Brain microvascular endothelial cell (primary cell): ENCODE data around the gene ARID1A.

Source experiments
- DNase-seq: peaks from one replicate; pipeline ENCODE4 v3.0.0-alpha.2; 2020
- H3K27ac ChIP-seq: fragments of 250-450 bp; sonication (Bioruptor Pico); 2 replicates; pipeline ENCODE4 v1.5.1; 2020; ENCODE audit warnings: mild to moderate bottlenecking, moderate library complexity
- H3K27me3 ChIP-seq: fragments of 250-450 bp; sonication (Bioruptor Pico); replicated peaks from 2 replicates; pipeline ENCODE4 v1.5.1; 2020; ENCODE audit warnings: mild to moderate bottlenecking
- H3K36me3 ChIP-seq: fragments of 250-450 bp; sonication (Bioruptor Pico); replicated peaks from 2 replicates; pipeline ENCODE4 v1.5.1; 2020; ENCODE audit warnings: mild to moderate bottlenecking
- H3K4me3 ChIP-seq: 2 replicates; pipeline ENCODE4 v1.5.1; 2011; ENCODE audit warnings: low read depth, mild to moderate bottlenecking, control low read depth, low read length, moderate library complexity
- CTCF ChIP-seq: IDR thresholded peaks from 2 replicates; pipeline ENCODE4 v1.5.1; 2011; ENCODE audit warnings: low read depth, mild to moderate bottlenecking, moderate library complexity, low read length, control low read depth, inconsistent platforms; ENCODE audit errors: missing control alignments
- in situ Hi-C: cut with HindIII; loops from 2 replicates; pipeline ENCODE4 v1.10.0; 2017; ENCODE audit warnings: low sequenced_read_pairs, low pct_ligation_motif_present

Gene ARID1A

GRCh38 chr1:26782521-26783212 is 86.9 kb downstream of the ARID1A start:
- in situ Hi-C loops: no loop called here
- Histone ChIP-seq H3K27me3 (no peaks in the 10 kb centered on the region), H3K27ac (no peak overlapping the region), H3K36me3 (peaks cover 38% of the 10 kb centered on the region), H3K4me3 (no peak overlapping the region)
- TF ChIP-seq CTCF: no peak
- DNase-seq: no peak

DNA sequence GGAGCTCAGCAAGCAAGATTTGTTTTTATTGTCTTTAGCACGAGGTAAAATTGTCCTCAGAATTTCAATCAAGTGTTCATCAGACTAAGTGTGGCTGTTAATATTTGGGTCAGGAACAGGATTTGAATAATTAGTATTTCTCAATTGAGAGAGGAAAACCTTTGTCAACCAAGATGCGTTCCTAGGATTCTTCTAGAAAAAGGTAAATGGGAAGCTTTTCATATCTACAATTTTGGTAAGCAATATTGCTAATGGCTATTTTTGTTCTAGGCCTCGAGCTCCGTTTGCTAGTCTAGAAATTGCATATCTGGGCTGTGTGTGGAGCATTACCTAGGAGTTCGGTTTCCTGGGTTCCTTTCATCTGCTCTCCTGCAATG is 87.8 kb downstream of the ARID1A start:
- TF ChIP-seq CTCF: no peak
- in situ Hi-C loops: no loop called here
- Histone ChIP-seq H3K27ac (no peak overlapping the region), H3K27me3 (no peaks in the 10 kb centered on the region), H3K4me3 (no peak overlapping the region), H3K36me3 (peaks cover 31% of the 10 kb centered on the region)
- no peak for DNase-seq

DNA sequence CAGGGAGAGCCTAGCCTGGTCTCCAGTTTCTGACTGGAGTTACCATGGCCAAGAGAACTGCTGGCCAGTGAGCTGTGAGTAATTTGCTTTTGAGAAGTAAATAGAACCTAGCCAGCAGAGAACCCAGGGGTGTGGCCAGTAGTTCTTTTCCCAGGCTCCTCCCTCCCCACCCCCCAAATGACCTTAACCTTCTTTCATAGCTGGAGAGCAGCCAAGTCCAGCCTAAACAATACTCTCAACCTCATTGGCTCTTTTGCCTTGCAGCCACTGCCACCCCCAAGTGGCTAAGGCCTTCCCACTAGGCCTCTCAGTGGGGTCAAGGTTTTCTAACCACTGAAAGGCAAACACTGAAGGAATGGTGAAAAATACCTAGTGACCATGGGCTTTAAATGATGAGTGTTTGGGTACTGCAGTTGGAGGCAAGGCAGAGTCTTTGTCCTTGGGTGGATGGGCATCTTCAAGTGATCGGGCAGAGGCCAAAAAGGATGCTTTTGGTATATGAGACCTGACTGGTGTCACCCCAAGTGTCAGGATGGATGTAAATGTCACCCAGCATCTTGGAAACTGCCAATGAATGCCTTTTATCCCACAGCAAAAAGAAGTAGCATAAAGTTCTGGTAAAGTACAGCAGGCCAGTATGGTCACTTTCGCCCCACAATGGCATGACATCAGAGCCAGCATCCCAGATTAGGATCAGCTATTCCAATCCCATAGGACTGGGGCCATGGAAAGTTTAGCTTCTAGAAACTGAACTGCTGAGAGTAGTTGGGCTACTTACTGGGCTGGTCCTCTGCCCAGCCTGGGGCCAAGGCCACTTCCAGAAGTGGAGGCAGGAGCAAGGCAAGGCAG is 88.4 kb downstream of the ARID1A start:
- H3K4me3 ChIP-seq: no peak overlapping the region
- no peaks in the 10 kb centered on the region for H3K27me3 ChIP-seq
- peaks cover 26% of the 10 kb centered on the region for H3K36me3 ChIP-seq
- peak overlapping the region; percentile 16 for H3K27ac ChIP-seq
- peak; percentile 76 for DNase-seq
- no peak for TF ChIP-seq CTCF
- in situ Hi-C loops: no loop called here

DNA sequence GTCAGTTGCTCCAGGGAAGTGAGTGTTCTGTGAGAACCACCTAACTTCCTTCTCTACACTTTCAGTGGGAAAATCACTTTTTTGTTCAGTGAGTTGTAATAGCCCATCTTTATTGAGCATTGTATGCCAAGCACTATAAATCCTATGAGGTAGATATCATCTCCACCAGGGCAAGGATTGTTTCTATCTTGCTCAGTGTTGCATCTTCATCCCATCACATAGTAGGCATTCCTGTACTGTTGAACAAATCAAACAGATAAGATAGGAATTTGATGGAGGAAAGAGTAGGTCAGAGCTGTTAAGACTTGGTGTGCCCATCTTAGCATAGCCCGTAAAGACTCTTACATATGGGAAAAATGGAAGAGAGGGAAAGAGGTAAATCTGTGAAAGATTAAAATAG is 89.1 kb downstream of the ARID1A start:
- H3K27ac ChIP-seq: peak overlapping the region; percentile 16

DNA sequence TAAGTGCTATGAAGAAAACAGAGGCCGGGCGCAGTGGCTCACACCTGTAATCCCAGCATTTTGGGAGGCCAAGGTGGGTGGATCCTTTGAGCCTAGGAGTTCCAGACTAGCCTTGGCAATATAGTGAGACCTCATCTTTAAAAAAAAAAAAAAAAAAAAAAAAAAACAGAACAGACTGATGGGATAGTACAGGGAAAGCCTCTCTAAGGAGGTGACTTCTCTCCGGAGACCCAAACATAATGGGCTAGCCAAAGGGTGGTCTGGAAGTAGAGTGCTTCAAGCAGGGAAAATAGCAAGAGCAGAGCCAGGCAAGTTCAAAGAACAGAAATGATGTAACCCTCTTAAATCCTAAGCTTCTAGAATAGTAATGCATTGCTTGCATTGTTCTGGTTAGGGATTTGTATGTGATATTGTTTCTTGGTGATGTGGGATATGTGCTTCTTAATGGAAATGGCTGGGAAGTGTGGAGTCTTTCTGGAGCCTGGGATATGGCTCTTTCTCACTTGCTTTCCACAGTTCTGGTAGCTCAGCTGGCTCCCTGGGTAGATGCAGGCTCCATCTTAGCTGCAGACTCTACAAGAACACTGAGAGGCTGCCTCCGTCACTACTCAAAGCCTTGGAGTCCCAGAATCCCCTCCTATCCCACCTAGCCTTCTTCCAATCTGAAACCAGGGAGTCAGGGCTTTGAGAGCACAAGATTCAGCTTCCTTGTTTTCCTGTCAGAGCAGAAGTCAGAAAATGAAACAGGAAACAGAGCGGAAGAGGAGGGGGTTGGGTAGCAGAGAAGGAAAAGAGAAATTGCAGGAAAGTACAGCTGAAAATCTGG is 90.0 kb downstream of the ARID1A start:
- Histone ChIP-seq H3K27ac (peak overlapping the region; percentile 96), H3K27me3 (no peaks in the 10 kb centered on the region), H3K4me3 (no peak overlapping the region), H3K36me3 (peaks cover 10% of the 10 kb centered on the region)
- no peak for TF ChIP-seq CTCF
- no peak for DNase-seq
- in situ Hi-C loops: no loop called here

More for the DNA sequence above, 89.1 kb downstream of the ARID1A start:
- no peaks in the 10 kb centered on the region for H3K27me3 ChIP-seq
- no peak overlapping the region for H3K4me3 ChIP-seq
- no peak for TF ChIP-seq CTCF
- H3K36me3 ChIP-seq: peaks cover 20% of the 10 kb centered on the region
- in situ Hi-C loops: no loop called here
- DNase-seq: no peak
